HCT116 (cell line): ENCODE measurements around the gene LRIG3. TPM values are rescaled to one million over a fixed set of nuclear protein-coding genes. Genes with fewer than 3 reads are reported as not detected.

Experiments
- ATAC-seq: fragments of 200-7000 bp; cut with Tn5 transposase; 2 replicates; pipeline ENCODE4 v1.9.1; 2020; ENCODE audit warnings: mild to moderate bottlenecking, moderate library complexity
- BruUV-seq: library from RNA; stranded (reverse); fragments of 400-500 nt; replicated peaks from 2 replicates; lab custom pipeline; 2021; lab: Mats Ljungman, UMichigan
- CTCF ChIA-PET: fragments of 300-600 bp; sonication (Branson Sonifier 250); formaldehyde crosslinking; loops from one replicate; lab custom pipeline; 2021; ENCODE audit warnings: antibody characterized with exemption; lab: Charles Lee
- POLR2A ChIA-PET: fragments of 300-600, 350-600 bp; sonication (Branson Sonifier 250); formaldehyde crosslinking; loops from one replicate; lab custom pipeline; 2021; ENCODE audit warnings: antibody characterized with exemption; lab: Charles Lee
- RAD21 ChIA-PET, 2 experiments: fragments of 300-600 bp; sonication (Branson Sonifier 250); formaldehyde crosslinking; loops; one replicate each; lab custom pipeline; 2023; ENCODE audit warnings: low total read pairs in 2 of 2; ENCODE audit not compliant: uncharacterized antibody in 2 of 2, unreplicated experiment in 2 of 2, low non-redundant PET in 1 of 2; lab: Charles Lee
- DNase-seq: peaks from one replicate; pipeline ENCODE4 v3.0.0-alpha.2; 2010; ENCODE audit warnings: low read depth, low spot score
- H2AFZ ChIP-seq: fragments of 200-600 bp; shearing (Covaris generic), sonication (generic); 2 replicates; pipeline ENCODE4 v1.6.1; 2017; ENCODE audit warnings: low read depth, mixed run types, mixed read lengths, antibody characterized with exemption, low read length; ENCODE audit not compliant: poor library complexity, severe bottlenecking
- H3K27ac ChIP-seq: 2 replicates; pipeline ENCODE4 v1.5.1; 2012; ENCODE audit warnings: low read depth, low read length
- H3K27me3 ChIP-seq: fragments of 200-600 bp; sonication (generic); 2 replicates; pipeline ENCODE4 v1.6.1; 2016; ENCODE audit warnings: mixed run types, low read length, mixed read lengths; ENCODE audit not compliant: insufficient read depth
- H3K36me3 ChIP-seq, 2 experiments: fragments of 200-500 bp in 1 of 2; fragments of 200-600 bp in 1 of 2; sonication (Bioruptor generic) in 1 of 2; sonication (generic) in 1 of 2; 2 replicates each; pipeline versions ENCODE4 v1.5.1 to v1.6.1; 2014 to 2016; ENCODE audit warnings: low read length in 2 of 2, inconsistent platforms in 1 of 2, mixed read lengths in 1 of 2, mixed run types in 1 of 2; ENCODE audit not compliant: insufficient read depth in 2 of 2, control insufficient read depth in 1 of 2
- H3K4me1 ChIP-seq, 2 experiments: fragments of 200-600 bp in 1 of 2; sonication (generic) in 1 of 2; 2 replicates each; pipeline versions ENCODE4 v1.5.1 to v1.6.1; 2012 to 2017; ENCODE audit warnings: low read length in 2 of 2, inconsistent platforms in 1 of 2, mild to moderate bottlenecking in 1 of 2, mixed read lengths in 1 of 2, mixed run types in 1 of 2, moderate library complexity in 1 of 2; ENCODE audit not compliant: insufficient read depth in 2 of 2, control insufficient read depth in 1 of 2
- H3K4me2 ChIP-seq: fragments of 200-600 bp; sonication (generic); 2 replicates; pipeline ENCODE4 v1.6.1; 2017; ENCODE audit warnings: mixed run types, low read length, mixed read lengths
- H3K4me3 ChIP-seq, 2 experiments: fragments of 200-600 bp in 1 of 2; sonication (generic) in 1 of 2; replicated peaks in 1 of 2; 2 replicates each; pipeline ENCODE4 v1.5.1; 2011 to 2016; ENCODE audit warnings: low read length in 2 of 2, control low read depth in 1 of 2, low read depth in 1 of 2, mild to moderate bottlenecking in 1 of 2, mixed read lengths in 1 of 2, mixed run types in 1 of 2
- H3K79me2 ChIP-seq: fragments of 200-600 bp; sonication (generic); 2 replicates; pipeline ENCODE4 v1.6.1; 2017; ENCODE audit warnings: mild to moderate bottlenecking, mixed run types, low read length, moderate library complexity, mixed read lengths; ENCODE audit not compliant: insufficient read depth
- H3K9ac ChIP-seq: fragments of 200-600 bp; sonication (generic); 2 replicates; pipeline ENCODE4 v1.6.1; 2016; ENCODE audit warnings: low read length, mixed read lengths
- H3K9me2 ChIP-seq: fragments of 200-600 bp; sonication (generic), shearing (Covaris generic); 2 replicates; pipeline ENCODE4 v1.6.1; 2017; ENCODE audit warnings: mixed run types, mild to moderate bottlenecking, moderate library complexity; ENCODE audit not compliant: insufficient read depth
- H3K9me3 ChIP-seq, 2 experiments: fragments of 200-500 bp in 1 of 2; fragments of 200-600 bp in 1 of 2; sonication (Bioruptor generic) in 1 of 2; sonication (generic) in 1 of 2; 2 replicates each; pipeline ENCODE4 v1.6.1; 2014 to 2017; ENCODE audit warnings: low read length in 2 of 2, mixed read lengths in 2 of 2, inconsistent platforms in 1 of 2, low read depth in 1 of 2, mild to moderate bottlenecking in 1 of 2, mixed run types in 1 of 2, moderate library complexity in 1 of 2; ENCODE audit not compliant: control insufficient read depth in 1 of 2, insufficient read depth in 1 of 2
- H4K20me1 ChIP-seq: fragments of 200-600 bp; sonication (generic), shearing (Covaris generic); 2 replicates; pipeline ENCODE4 v1.6.1; 2017; ENCODE audit warnings: mixed run types, mild to moderate bottlenecking, moderate library complexity; ENCODE audit not compliant: insufficient read depth
- CBX3 ChIP-seq: IDR thresholded peaks from 2 replicates; pipeline ENCODE4 v1.6.1; 2012; ENCODE audit warnings: low read depth
- CEBPB ChIP-seq: IDR thresholded peaks from 2 replicates; pipeline ENCODE4 v1.6.1; 2012; ENCODE audit warnings: low read depth
- ELF1 ChIP-seq: IDR thresholded peaks from 2 replicates; pipeline ENCODE4 v1.6.1; 2012; ENCODE audit warnings: low read depth, borderline replicate concordance
- EZH2 ChIP-seq: fragments of 200-600 bp; sonication (generic); IDR thresholded peaks from 2 replicates; pipeline ENCODE4 v1.6.1; 2017; ENCODE audit warnings: antibody characterized with exemption, mixed run types
- EZH2phosphoT487 ChIP-seq: fragments of 200-600 bp; IDR thresholded peaks from 2 replicates; pipeline ENCODE4 v1.6.1; 2018; ENCODE audit warnings: antibody characterized with exemption, borderline replicate concordance
- JUND ChIP-seq: IDR thresholded peaks from 2 replicates; pipeline ENCODE4 v1.6.1; 2012
- POLR2AphosphoS5 ChIP-seq: IDR thresholded peaks from 2 replicates; pipeline ENCODE4 v1.6.1; 2011; ENCODE audit warnings: mild to moderate bottlenecking, low read depth, low read length, moderate library complexity
- RAD21 ChIP-seq: IDR thresholded peaks from 2 replicates; pipeline ENCODE4 v1.6.1; 2012; ENCODE audit warnings: low read depth, mild to moderate bottlenecking
- SIN3A ChIP-seq: IDR thresholded peaks from 2 replicates; pipeline ENCODE4 v1.6.1; 2012; ENCODE audit warnings: low read depth
- SP1 ChIP-seq: IDR thresholded peaks from 2 replicates; pipeline ENCODE4 v1.6.1; 2012; ENCODE audit warnings: low read depth
- SRF ChIP-seq: IDR thresholded peaks from 2 replicates; pipeline ENCODE4 v1.6.1; 2012; ENCODE audit warnings: low read depth
- YY1 ChIP-seq: IDR thresholded peaks from 2 replicates; pipeline ENCODE4 v1.6.1; 2011; ENCODE audit warnings: low read length, low read depth, moderate library complexity, mild to moderate bottlenecking; ENCODE audit not compliant: insufficient replicate concordance; ENCODE audit errors: extremely low read depth
- ZNF274 ChIP-seq: fragments of 200-500 bp; sonication (Bioruptor generic); IDR thresholded peaks from 2 replicates; pipeline ENCODE4 v1.6.1; 2014; ENCODE audit warnings: mild to moderate bottlenecking, low read depth, low read length, inconsistent platforms
- intact Hi-C: fragments of 100-400 bp; cut with micrococcal nuclease; formaldehyde crosslinking; loops from 2 replicates; pipeline ENCODE4 v1.10.0; 2022
- total RNA-seq: library from RNA; stranded (reverse); gene quantifications from one replicate; pipeline ENCODE4 v1.2.1, GENCODE V29; 2021; ENCODE audit not compliant: unreplicated experiment
- TF ChIP-seq, protein P1 (sequence below): IDR thresholded peaks from 2 replicates; pipeline ENCODE4 v1.6.1; 2012
- TF ChIP-seq, protein P2 (sequence below): IDR thresholded peaks from 2 replicates; pipeline ENCODE4 v1.6.1; 2012; ENCODE audit warnings: low read depth

LRIG3 gene
- total RNA-seq, 1 experiment from 2014 or later: 11.1 TPM

DNA sequence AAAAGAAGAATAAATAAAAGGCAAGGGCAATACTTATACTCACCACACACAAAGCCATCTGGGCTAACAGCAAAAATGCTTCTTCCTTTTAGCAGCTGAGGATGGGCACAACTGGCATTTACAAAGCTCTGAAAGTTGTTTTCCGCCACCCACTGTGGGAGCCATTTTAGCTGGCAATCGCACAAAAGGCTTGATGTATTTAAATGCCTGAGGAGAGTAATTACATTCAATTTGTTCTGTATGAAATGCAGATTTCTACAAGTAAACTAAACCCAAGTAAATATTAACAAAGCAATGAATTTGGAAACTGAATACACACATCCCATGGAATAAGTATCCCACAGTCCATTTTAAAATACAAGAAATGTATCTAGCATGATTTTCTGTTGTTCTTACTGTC lies 37.5 kb downstream of the LRIG3 start (continued):
- TF ChIP-seq, protein P1, sequence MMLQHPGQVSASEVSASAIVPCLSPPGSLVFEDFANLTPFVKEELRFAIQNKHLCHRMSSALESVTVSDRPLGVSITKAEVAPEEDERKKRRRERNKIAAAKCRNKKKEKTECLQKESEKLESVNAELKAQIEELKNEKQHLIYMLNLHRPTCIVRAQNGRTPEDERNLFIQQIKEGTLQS: no peak
- TF ChIP-seq RAD21 (no peak), SP1 (no peak)

DNA sequence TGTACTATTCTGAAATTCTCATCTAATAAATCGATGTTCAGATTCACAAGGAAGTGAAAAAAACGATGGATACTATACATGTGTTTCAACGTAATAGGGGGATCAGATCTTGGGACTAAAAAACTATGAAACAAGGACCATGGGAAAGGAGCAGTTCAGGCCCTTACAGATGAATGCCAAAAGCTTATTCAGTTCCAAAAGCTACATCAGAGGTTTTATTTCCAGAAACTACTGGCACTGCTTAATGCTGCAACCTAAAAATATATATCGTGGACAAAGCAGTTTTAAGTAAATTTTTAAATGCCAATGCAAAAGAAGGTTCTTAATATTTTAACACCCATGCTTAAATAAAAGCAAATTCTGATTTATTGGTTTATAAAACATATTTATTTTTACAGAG lies 38.5 kb downstream of the LRIG3 start:
- POLR2A ChIA-PET: no interaction called here
- H2AFZ ChIP-seq: no peak overlapping the region
- intact Hi-C loops: no loop called here
- TF ChIP-seq YY1: no peak
- no peaks in the 10 kb centered on the region for H3K27me3 ChIP-seq
- DNase-seq (no peak), ATAC-seq (no peak)
- H4K20me1 ChIP-seq: no peaks in the 10 kb centered on the region
- no peak overlapping the region for H3K9ac ChIP-seq
- H3K4me2 ChIP-seq: no peak overlapping the region
- no peak overlapping the region for H3K4me3 ChIP-seq
- no peaks in the 10 kb centered on the region for H3K9me3 ChIP-seq
- H3K9me2 ChIP-seq: no peaks in the 10 kb centered on the region
- RAD21 ChIA-PET: no interaction called here
- H3K79me2 ChIP-seq: no peaks in the 10 kb centered on the region
- peaks cover 6 to 29% of the 10 kb centered on the region in 2 experiments; a peak in 3 of 4 replicates for H3K36me3 ChIP-seq
- CTCF ChIA-PET: no interaction called here
- H3K4me1 ChIP-seq: no peaks in the 10 kb centered on the region
- no TSS peak for BruUV-seq
- no peak overlapping the region for H3K27ac ChIP-seq

DNA sequence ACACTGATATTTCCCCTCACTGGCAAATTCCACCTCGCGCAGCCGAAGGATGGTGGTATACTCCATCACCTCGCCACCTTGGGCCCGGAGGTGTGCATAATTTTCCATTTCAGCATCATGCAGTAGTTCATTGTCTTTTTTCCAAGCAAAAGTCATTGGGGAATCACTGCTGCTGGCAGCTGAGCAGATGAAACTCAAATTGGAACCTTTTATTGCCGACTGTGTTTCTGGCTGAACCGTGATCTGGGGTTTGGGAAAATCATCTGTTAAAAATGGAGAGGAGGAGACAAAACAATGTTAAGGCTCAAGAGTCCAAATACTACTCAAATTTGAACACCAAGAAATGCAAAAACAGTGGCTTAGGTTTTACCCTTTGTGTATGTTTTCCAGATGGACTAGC lies 39.7 kb downstream of the LRIG3 start:
- Histone ChIP-seq H3K27me3 (no peaks in the 10 kb centered on the region), H3K9me2 (no peaks in the 10 kb centered on the region), H3K9me3 (no peaks in the 10 kb centered on the region), H4K20me1 (no peaks in the 10 kb centered on the region), H3K4me3 (no peak overlapping the region), H3K9ac (no peak overlapping the region), H3K36me3 (peaks cover 6 to 27% of the 10 kb centered on the region in 2 experiments; a peak in 2 of 4 replicates), H3K4me1 (no peaks in the 10 kb centered on the region), H3K4me2 (no peak overlapping the region), H2AFZ (no peak overlapping the region), H3K79me2 (no peaks in the 10 kb centered on the region), H3K27ac (no peak overlapping the region)
- no peak for ATAC-seq
- ChIA-PET POLR2A (no interaction called here), CTCF (no interaction called here), RAD21 (no interaction called here)
- intact Hi-C loops: no loop called here
- DNase-seq: no peak
- no TSS peak for BruUV-seq
- no peak for TF ChIP-seq JUND
- no peak for TF ChIP-seq ZNF274
- TF ChIP-seq SP1: no peak
- TF ChIP-seq EZH2phosphoT487: no peak
- TF ChIP-seq CBX3: no peak
- no peak for TF ChIP-seq EZH2
- TF ChIP-seq POLR2AphosphoS5: no peak
- no peak for TF ChIP-seq SRF
- no peak for TF ChIP-seq SIN3A
- TF ChIP-seq, protein P1: no peak
- no peak for TF ChIP-seq CEBPB
- no peak for TF ChIP-seq ELF1
- TF ChIP-seq, protein P2, sequence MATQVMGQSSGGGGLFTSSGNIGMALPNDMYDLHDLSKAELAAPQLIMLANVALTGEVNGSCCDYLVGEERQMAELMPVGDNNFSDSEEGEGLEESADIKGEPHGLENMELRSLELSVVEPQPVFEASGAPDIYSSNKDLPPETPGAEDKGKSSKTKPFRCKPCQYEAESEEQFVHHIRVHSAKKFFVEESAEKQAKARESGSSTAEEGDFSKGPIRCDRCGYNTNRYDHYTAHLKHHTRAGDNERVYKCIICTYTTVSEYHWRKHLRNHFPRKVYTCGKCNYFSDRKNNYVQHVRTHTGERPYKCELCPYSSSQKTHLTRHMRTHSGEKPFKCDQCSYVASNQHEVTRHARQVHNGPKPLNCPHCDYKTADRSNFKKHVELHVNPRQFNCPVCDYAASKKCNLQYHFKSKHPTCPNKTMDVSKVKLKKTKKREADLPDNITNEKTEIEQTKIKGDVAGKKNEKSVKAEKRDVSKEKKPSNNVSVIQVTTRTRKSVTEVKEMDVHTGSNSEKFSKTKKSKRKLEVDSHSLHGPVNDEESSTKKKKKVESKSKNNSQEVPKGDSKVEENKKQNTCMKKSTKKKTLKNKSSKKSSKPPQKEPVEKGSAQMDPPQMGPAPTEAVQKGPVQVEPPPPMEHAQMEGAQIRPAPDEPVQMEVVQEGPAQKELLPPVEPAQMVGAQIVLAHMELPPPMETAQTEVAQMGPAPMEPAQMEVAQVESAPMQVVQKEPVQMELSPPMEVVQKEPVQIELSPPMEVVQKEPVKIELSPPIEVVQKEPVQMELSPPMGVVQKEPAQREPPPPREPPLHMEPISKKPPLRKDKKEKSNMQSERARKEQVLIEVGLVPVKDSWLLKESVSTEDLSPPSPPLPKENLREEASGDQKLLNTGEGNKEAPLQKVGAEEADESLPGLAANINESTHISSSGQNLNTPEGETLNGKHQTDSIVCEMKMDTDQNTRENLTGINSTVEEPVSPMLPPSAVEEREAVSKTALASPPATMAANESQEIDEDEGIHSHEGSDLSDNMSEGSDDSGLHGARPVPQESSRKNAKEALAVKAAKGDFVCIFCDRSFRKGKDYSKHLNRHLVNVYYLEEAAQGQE: no peak
